ENCODE results near the gene TAF12. TPM values are rescaled to one million over a fixed set of nuclear protein-coding genes. Genes with fewer than 3 reads are reported as not detected.

TAF12 gene
- total and polyA plus RNA-seq, 10 of the 15 experiments (the other 5 are each of a cell fraction or from before 2014, with no cell fraction given), result 18.3 to 43.3 (median 28.6) TPM

- TF ChIP-seq, protein P1, sequence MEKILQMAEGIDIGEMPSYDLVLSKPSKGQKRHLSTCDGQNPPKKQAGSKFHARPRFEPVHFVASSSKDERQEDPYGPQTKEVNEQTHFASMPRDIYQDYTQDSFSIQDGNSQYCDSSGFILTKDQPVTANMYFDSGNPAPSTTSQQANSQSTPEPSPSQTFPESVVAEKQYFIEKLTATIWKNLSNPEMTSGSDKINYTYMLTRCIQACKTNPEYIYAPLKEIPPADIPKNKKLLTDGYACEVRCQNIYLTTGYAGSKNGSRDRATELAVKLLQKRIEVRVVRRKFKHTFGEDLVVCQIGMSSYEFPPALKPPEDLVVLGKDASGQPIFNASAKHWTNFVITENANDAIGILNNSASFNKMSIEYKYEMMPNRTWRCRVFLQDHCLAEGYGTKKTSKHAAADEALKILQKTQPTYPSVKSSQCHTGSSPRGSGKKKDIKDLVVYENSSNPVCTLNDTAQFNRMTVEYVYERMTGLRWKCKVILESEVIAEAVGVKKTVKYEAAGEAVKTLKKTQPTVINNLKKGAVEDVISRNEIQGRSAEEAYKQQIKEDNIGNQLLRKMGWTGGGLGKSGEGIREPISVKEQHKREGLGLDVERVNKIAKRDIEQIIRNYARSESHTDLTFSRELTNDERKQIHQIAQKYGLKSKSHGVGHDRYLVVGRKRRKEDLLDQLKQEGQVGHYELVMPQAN (conservative IDR thresholded peaks at IDR 0.05), result peak; percentile 69
- peak; percentile 57 for TF ChIP-seq FOXK2 (IDR thresholded peaks at IDR 0.05)
- no peak for TF ChIP-seq SUZ12 (IDR thresholded peaks at IDR 0.05; ENCODE audit: unreplicated experiment)
- peak; percentile 93 for TF ChIP-seq GABPA (IDR thresholded peaks at IDR 0.05; ENCODE audit: low read depth)
- peak; percentile 65; the same call in 1 of the 2 replicates for TF ChIP-seq HDGF (IDR thresholded peaks at IDR 0.05)
- TF ChIP-seq, protein P2, sequence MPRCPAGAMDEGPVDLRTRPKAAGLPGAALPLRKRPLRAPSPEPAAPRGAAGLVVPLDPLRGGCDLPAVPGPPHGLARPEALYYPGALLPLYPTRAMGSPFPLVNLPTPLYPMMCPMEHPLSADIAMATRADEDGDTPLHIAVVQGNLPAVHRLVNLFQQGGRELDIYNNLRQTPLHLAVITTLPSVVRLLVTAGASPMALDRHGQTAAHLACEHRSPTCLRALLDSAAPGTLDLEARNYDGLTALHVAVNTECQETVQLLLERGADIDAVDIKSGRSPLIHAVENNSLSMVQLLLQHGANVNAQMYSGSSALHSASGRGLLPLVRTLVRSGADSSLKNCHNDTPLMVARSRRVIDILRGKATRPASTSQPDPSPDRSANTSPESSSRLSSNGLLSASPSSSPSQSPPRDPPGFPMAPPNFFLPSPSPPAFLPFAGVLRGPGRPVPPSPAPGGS (IDR thresholded peaks at IDR 0.05; ENCODE audit: borderline replicate concordance, insufficient read depth, low read depth, low read length, poor library complexity, severe bottlenecking), result no peak
- TF ChIP-seq POLR2A (IDR thresholded peaks at IDR 0.05; ENCODE audit: low read depth, low read length), result peak; percentile 99
- TF ChIP-seq, protein P3, sequence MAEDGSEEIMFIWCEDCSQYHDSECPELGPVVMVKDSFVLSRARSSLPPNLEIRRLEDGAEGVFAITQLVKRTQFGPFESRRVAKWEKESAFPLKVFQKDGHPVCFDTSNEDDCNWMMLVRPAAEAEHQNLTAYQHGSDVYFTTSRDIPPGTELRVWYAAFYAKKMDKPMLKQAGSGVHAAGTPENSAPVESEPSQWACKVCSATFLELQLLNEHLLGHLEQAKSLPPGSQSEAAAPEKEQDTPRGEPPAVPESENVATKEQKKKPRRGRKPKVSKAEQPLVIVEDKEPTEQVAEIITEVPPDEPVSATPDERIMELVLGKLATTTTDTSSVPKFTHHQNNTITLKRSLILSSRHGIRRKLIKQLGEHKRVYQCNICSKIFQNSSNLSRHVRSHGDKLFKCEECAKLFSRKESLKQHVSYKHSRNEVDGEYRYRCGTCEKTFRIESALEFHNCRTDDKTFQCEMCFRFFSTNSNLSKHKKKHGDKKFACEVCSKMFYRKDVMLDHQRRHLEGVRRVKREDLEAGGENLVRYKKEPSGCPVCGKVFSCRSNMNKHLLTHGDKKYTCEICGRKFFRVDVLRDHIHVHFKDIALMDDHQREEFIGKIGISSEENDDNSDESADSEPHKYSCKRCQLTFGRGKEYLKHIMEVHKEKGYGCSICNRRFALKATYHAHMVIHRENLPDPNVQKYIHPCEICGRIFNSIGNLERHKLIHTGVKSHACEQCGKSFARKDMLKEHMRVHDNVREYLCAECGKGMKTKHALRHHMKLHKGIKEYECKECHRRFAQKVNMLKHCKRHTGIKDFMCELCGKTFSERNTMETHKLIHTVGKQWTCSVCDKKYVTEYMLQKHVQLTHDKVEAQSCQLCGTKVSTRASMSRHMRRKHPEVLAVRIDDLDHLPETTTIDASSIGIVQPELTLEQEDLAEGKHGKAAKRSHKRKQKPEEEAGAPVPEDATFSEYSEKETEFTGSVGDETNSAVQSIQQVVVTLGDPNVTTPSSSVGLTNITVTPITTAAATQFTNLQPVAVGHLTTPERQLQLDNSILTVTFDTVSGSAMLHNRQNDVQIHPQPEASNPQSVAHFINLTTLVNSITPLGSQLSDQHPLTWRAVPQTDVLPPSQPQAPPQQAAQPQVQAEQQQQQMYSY (CRISPR knock-in tag; IDR thresholded peaks at IDR 0.05), result no peak
- no peak for TF ChIP-seq DPF2 (IDR thresholded peaks at IDR 0.05)
- TF ChIP-seq CHD1 (IDR thresholded peaks at IDR 0.05; ENCODE audit: low read depth, low read length), result no peak
- 0 out of 2 replicates have a peak, but pooled peaks have one; percentile 10 for TF ChIP-seq MEF2A (IDR thresholded peaks at IDR 0.05; ENCODE audit: insufficient read depth, low read depth, low read length)
- TF ChIP-seq BACH1 (IDR thresholded peaks at IDR 0.05; ENCODE audit: borderline replicate concordance), result peak; percentile 76
- peak; percentile 98 for TF ChIP-seq POLR2AphosphoS5 (IDR thresholded peaks at IDR 0.05; ENCODE audit: low read length)
- TF ChIP-seq ASH2L (IDR thresholded peaks at IDR 0.05; ENCODE audit: borderline replicate concordance, low read depth), result no peak
- TF ChIP-seq ZNF207 (IDR thresholded peaks at IDR 0.05; ENCODE audit: borderline replicate concordance), result peak; percentile 91; the same call in 1 of the 2 replicates
- TF ChIP-seq GATAD2B (conservative IDR thresholded peaks at IDR 0.05; ENCODE audit: low read depth), result 0 out of 2 replicates have a peak, but pooled peaks have one; percentile 38
- peak; percentile 40; the same call in 1 of the 2 replicates for TF ChIP-seq NR2C1 (IDR thresholded peaks at IDR 0.05)
- TF ChIP-seq CTCF (IDR thresholded peaks at IDR 0.05 in 2 of 3, conservative IDR thresholded peaks at IDR 0.05 in 1 of 3; ENCODE audit: control insufficient read depth in 2 of 3, extremely low read depth in 1 of 3, insufficient read depth in 1 of 3, low read depth in 3 of 3, low read length in 3 of 3), result peak; percentile 32 to 73 (median 42); a peak in 4 of 6 replicates
These were observed at the start of gene TAF12 (continued) for GRCh38 chr1:28642847-28643635.

Measured in GM12878 (cell line).